ENCODE measurements around the gene TMEM151A. TPM values are rescaled to one million over a fixed set of nuclear protein-coding genes. Genes with fewer than 3 reads are reported as not detected.
"Not testable (repeated sequence)": the region's sequence is repeated elsewhere in the genome, so short reads cannot be mapped to it uniquely, and the experiment has no call there.

Gene TMEM151A
- polyA plus RNA-seq, 10 donors = 0.08 TPM; not detected in 9

- DNase-seq = not testable (repeated sequence)
Measured at GRCh38 chr11:66320289-66320688, 28.6 kb downstream of the TMEM151A start.

DNA sequence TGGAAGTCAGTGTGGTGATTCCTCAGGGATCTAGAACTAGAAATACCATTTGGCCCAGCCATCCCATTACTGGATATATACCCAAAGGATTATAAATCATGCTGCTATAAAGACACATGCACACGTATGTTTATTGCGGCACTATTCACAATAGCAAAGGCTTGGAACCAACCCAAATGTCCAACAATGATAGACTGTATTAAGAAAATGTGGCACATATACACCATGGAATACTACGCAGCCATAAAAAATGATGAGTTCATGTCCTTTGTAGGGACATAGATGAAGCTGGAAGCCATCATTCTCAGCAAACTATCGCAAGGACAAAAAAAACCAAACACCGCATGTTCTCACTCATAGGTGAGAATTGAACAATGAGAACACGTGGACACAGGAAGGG lies 29.1 kb downstream of the TMEM151A start:
- DNase-seq = not testable (repeated sequence)

- DNase-seq = no peak
Measured at GRCh38 chr11:66321606-66322005, 29.9 kb downstream of the TMEM151A start.

GRCh38 chr11:66322732-66323427 lies 31.2 kb downstream of the TMEM151A start:
- DNase-seq = peak in 1 of 3 donors; percentile 59

GRCh38 chr11:66323684-66324083 lies 32.0 kb downstream of the TMEM151A start:
- no peak for DNase-seq

- DNase-seq = no peak
Measured at GRCh38 chr11:66324664-66325063, 33.0 kb downstream of the TMEM151A start.

DNA sequence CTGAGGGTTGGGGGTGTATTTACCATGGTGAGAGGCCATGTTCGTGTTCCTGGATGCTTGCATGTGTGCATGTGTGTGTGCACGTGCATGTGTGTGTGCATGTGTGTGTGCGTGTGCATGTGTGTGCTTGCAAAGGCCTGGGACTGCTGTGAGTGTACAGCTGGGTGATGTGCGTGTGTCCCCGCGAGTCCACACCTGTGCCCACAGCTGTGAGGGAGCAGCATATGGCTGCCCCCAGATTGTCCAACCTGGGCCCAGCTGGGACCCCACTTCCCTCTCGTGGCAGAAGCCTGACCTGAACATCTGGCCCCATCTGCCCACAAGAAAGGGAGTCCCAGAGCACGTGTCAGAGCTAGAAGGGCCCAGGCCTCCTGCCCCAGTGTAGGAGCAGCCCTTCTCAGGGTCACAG lies 33.6 kb downstream of the TMEM151A start:
- DNase-seq = peak in 1 of 3 donors; percentile 55

DNA sequence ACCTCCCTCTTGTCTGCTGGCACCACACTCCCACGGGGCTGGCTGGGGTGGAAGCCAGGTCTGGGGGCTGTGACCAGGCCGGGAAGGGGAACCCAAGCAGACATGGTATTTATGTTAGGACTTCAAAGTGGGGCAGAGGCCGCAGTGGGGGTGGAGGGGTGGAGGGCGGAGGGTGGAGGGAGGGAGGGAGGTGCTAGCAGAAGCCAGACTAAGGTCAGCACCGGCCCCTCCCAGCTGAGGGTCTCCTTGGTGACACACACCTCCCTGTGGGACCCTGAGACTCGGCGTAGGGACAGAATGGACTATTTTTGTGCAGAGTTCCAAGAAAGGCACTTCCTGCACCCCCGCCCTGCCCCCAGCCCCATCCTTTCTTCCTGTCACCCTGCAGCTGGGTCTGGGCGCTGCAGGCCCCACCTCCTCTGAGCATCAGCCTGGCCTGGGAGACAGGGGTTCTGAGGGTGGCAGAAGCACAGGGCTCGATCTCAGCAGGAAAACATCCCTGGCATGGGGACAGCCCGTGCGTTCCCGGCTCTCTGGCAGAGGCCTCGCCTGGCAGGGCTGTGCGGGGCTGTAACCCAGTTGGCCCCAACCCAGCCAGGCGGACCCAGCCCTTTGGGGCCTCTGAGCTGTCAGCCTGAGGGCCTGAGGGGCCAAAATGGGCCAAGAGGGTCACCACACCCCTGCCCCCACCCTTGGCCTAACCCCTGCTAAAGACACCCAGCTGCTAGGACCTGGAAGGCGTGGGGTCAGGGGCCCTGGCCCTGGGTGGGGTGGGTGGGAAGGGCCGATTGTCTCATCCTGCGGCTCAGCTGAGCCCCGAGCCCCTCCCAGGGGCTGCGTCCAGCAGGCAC lies 34.8 kb downstream of the TMEM151A start:
- peak in 2 of 3 donors; percentile 63 to 78 for DNase-seq

- peak in 2 of 3 donors; percentile 36 to 77 for DNase-seq
Measured at GRCh38 chr11:66327171-66328030, 35.7 kb downstream of the TMEM151A start.

- DNase-seq = no peak
Measured at GRCh38 chr11:66328031-66328301, 36.3 kb downstream of the TMEM151A start.

DNA sequence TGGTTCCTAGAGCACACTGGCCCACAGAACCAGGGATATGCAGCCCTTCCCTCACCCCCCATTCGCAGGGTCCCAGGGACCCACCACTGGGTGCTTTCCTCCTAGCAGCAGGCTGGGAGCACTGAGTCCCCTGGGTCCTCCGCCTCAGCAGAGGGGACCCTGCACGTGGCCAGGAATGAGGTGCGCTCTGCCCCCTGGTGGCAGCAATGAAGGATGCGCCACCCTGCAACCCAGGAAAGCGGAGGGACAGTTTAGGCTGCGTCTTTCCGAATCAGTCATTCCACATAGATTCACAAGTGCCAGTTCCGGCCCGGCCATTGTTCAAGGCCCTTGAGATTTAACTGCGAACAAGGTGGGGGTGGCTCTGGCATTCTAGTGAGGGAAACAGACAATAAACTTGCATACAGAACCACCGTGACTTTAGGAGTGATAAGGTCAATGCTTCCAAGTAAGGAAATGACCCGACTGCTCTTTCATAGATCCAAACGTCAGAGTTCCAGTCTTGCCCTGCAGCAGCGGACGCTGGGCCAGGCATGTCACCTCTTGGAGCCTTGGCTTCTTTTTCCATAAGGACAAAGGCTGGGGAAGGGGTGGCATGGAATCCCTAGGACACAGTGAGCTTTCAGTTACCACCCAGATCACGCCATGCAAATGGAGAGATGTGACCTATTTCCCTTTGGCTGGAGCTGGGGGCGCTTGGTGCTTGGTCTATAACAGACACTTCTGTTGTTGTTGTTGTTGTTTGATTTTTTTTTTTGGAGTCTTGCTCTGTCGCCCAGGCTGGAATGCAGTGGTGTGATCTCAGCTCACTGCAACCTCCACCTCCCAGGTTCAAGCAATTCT lies 36.8 kb downstream of the TMEM151A start:
- DNase-seq = peak; percentile 70 to 89 (median 81)

- no peak for DNase-seq
Measured at GRCh38 chr11:66329165-66329673, 37.5 kb downstream of the TMEM151A start.

GRCh38 chr11:66330931-66331330 lies 39.2 kb downstream of the TMEM151A start:
- DNase-seq = no peak

DNA sequence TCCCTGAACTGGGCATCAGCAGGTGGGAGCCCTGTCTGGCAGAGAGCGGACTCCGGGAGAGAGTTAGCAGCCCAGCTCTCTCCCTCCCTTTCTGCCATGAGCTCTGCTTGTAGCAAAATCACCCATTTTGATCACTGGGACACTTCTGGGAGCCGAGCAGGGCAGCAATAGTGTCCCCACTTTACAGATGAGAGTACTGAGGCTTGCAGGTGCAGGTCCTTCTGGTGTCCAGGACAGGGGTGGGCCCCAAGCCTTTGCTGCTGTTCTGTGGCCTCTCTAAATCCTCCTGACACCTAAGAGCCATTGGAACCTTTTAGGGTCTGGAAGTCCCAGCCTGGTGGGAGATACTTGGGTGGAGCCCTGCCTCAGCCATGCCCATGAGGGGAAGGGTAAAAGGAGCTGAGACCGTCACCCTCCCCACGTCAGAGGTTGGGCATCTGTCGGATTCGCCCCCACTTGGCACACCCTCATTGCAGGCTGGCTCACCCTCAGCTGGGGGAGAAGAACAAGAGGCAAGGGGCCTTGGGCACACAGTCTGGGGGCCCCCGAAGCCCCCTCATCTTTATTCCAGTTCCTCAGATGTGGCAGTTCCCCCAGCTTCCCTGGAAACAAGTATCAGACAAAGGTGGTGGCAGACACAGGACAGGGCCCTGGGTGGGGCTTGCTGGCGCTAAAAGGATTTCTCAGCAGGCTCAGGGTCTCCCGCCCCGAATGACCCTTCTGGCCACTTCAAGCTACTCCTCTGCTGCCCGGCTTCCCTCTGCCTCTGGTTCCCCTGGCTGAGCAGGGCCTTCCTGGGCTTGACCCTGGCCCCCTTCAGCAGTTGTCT lies 40.1 kb downstream of the TMEM151A start:
- no peak for DNase-seq

- no peak for DNase-seq
Measured at GRCh38 chr11:66332371-66333219, 40.9 kb downstream of the TMEM151A start.

DNA sequence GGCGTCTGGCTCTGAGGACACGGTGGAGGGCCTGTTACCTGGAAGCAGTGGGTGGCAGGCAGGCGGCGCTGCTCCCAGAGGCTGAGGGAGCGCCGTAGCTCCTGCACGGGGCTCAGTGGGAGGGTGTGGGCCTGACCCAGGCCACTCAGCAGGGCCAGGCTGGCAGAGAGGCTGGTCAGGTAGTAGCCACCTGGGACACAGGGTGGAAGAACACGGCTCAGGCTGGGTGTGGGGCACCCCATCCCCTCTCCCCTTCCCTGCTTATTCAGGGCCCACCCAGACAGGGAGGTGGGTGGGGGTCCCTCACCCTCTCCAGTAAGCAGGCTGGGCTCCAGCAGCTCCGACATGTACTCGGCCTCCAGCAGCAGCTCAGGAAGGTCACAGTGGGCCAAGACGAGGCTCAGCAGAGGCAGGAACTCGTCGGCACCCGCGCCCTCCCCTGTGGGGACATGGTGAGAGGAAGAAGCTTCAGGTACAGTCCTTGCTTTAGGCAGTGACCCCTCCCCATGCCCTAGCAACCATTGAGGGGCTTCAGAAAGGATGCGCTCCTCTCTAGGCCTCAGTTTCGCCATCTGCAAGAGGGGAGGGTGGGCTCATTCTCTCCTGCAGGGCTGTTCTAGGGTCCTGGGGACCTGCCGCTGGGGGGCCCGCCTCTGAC lies 41.7 kb downstream of the TMEM151A start:
- no peak for DNase-seq

DNA sequence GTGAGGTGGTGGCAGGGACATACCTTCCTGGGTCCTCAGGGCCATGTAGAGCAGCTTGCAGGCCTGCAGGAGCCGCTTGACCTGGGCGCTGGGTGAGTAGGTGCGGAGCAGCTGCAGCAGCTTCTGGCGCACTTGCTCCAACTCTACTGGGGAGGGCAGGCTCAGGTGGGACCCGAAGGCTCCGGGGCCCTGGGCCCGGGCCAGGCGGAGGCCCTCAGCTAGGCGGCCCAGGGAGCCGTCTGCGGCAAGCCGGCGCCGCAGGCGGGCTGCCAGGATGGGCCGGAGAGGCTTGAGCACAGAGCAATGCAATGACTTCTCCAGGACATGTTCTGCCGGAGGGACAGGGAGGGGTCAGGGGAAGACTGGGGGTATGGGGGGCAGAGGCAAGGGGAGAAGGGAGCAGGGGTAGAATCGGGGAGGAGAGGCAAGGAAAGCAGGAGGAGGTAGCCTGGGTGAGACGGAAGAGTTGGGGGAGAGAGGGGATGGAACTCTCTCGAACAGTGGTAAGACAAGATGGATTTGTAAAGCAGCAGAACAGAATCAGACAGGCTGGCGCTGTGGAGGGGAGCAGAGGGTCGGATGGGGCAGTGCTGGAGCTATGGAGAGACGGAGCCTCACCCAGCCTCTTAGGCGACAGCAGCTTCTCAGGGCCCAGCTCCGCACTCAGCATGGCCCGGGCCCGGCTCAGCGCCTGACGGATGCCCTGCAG lies 42.4 kb downstream of the TMEM151A start:
- DNase-seq = no peak
